GM12864 (cell line): ENCODE measurements around the gene GKN1.
"Not testable (repeated sequence)": the region's sequence is repeated elsewhere in the genome, so short reads cannot be mapped to it uniquely, and the experiment has no call there.

Experiments used
- DNase-seq: peaks from one replicate; pipeline ENCODE4 v3.0.0-alpha.2; 2011; ENCODE audit warnings: low read depth
- H3K4me3 ChIP-seq: 2 replicates; pipeline ENCODE4 v1.5.1; 2011; ENCODE audit warnings: mild to moderate bottlenecking, low read depth, low read length, control low read depth
- CTCF ChIP-seq: IDR thresholded peaks from 2 replicates; pipeline ENCODE4 v1.5.1; 2011; ENCODE audit warnings: low read depth, mild to moderate bottlenecking, moderate library complexity, low read length, control low read depth, inconsistent platforms; ENCODE audit errors: missing control alignments

The GKN1 gene

GRCh38 chr2:68952887-68953521 lies 21.4 kb upstream of the GKN1 start, which contains the start of gene GKN2:
GKN2 (minus strand) TSS chr2:68952893; CDS start chr2:68952861, 32 bp downstream.
- DNase-seq: no peak
- no peak within 1 kb of the TSS for H3K4me3 ChIP-seq
- no peak for TF ChIP-seq CTCF

GRCh38 chr2:68955432-68955831 lies 19.0 kb upstream of the GKN1 start:
- not testable (repeated sequence) for H3K4me3 ChIP-seq

GRCh38 chr2:68959001-68959400 lies 15.4 kb upstream of the GKN1 start:
- no peak for DNase-seq
- H3K4me3 ChIP-seq: no peak overlapping the region
- TF ChIP-seq CTCF: no peak

More at GRCh38 chr2:68955432-68955831, 19.0 kb upstream of the GKN1 start:
- not testable (repeated sequence) for DNase-seq

DNA sequence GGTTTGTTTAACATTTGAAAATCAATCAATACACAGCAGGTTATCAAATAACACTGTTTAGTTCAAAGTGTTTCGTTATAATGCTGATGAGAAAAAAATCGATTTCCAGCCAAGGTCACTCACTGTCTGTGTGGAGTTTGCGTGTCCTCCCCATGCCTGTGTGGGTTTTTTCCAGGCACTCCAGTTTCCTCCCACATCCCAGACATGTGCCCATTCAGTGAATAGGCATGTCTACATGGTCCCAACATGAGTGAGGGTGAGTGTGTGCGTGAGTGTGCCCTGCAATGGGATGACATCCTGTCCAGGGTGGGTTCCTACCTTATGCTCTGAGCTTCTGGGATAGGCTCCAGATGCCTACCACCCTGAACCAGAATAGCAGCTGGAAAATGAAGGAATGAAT lies 13.1 kb upstream of the GKN1 start:
- TF ChIP-seq CTCF: no peak
- no peak for DNase-seq
- H3K4me3 ChIP-seq: no peak overlapping the region

- TF ChIP-seq CTCF: no peak
- H3K4me3 ChIP-seq: no peak overlapping the region
- no peak for DNase-seq
Observed at GRCh38 chr2:68964282-68964681, 10.2 kb upstream of the GKN1 start.

DNA sequence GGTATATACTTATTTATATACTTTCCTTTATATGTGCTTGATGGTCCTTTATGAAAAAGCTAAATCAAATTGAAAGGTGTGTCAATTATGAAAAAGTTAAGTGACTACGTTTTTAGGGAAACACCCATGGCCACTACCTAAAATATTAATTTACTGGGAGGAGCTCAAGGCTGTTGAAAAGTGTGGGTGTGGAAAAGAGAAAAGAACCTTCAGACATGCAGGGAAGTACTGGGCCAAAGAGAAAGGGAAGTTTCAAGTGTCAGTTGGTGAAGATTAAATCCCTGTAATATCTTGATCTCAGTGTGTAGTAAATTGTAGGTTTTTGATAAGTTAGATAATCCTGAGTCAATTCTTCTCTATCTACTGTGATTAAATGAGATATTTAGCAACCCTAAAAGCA lies 6.2 kb upstream of the GKN1 start:
- DNase-seq: no peak
- no peak for TF ChIP-seq CTCF
- H3K4me3 ChIP-seq: no peak overlapping the region

GRCh38 chr2:68969736-68970490 lies 4.5 kb upstream of the GKN1 start:
- H3K4me3 ChIP-seq: no peak overlapping the region
- no peak for DNase-seq
- no peak for TF ChIP-seq CTCF
